Measurements from ENCODE around the gene CFAP251.

- TF ChIP-seq CTCF (IDR thresholded peaks at IDR 0.05; ENCODE audit: insufficient read depth, low read depth, low read length) (no peak), EZH2 (IDR thresholded peaks at IDR 0.05; ENCODE audit: insufficient read depth, low read length) (no peak)
Observed at GRCh38 chr12:121992059-121992879, 73.9 kb downstream of the CFAP251 start.

Data from astrocyte (in vitro differentiated cells and primary cell).